Esophagus squamous epithelium (tissue), 5 donors: ENCODE data around the gene VGLL3. TPM values are rescaled to one million over a fixed set of nuclear protein-coding genes. Genes with fewer than 3 reads are reported as not detected.
A peak's percentile ranks its signal among the peaks of the same experiment; 100 is the strongest.

Experiments used
- DNase-seq: peaks from one replicate; lab custom pipeline; 2025; lab: John Stamatoyannopoulos, UW
- H3K27ac ChIP-seq, 4 donors: fragments of 200-600 bp; sonication (generic); one replicate each; pipeline ENCODE4 v1.5.1; 2016 to 2019; ENCODE audit warnings: mild to moderate bottlenecking in 1 of 4
- H3K27me3 ChIP-seq, 4 donors: fragments of 200-600 bp; sonication (generic); 1 replicate in 3 of 4; 2 replicates in 1 of 4; pipeline versions ENCODE4 v1.5.1 to v1.6.0; 2017 to 2021; ENCODE audit warnings: antibody characterized with exemption in 1 of 4
- H3K36me3 ChIP-seq, 3 donors: fragments of 200-600 bp; sonication (generic); one replicate each; pipeline ENCODE4 v1.5.1; 2016 to 2019
- H3K4me1 ChIP-seq, 3 donors: fragments of 200-600 bp; sonication (generic); one replicate each; pipeline ENCODE4 v1.5.1; 2017 to 2019
- H3K4me3 ChIP-seq, 4 donors: fragments of 200-600 bp; sonication (generic); 1 replicate in 3 of 4; 2 replicates in 1 of 4; pipeline ENCODE4 v1.5.1; 2016 to 2019; ENCODE audit warnings: mild to moderate bottlenecking in 2 of 4, moderate library complexity in 1 of 4
- H3K9me3 ChIP-seq, 3 donors: fragments of 200-600 bp; sonication (generic); one replicate each; pipeline ENCODE4 v1.5.1; 2016 to 2019
- CTCF ChIP-seq, 6 experiments: fragments of 450-650 bp in 4 of 6; fragments of 200-600 bp in 2 of 6; sonication (generic) in 2 of 6; IDR thresholded peaks; one replicate each; pipeline ENCODE4 v1.5.1; 2016 to 2019; ENCODE audit warnings: antibody characterized with exemption in 6 of 6, mild to moderate bottlenecking in 4 of 6, moderate library complexity in 4 of 6
- POLR2A ChIP-seq, 4 donors: fragments of 450-650 bp; IDR thresholded peaks; one replicate each; pipeline ENCODE4 v1.6.1; 2017; ENCODE audit warnings: antibody characterized with exemption in 4 of 4, mild to moderate bottlenecking in 4 of 4, moderate library complexity in 3 of 4
- WGBS, 2 donors: methylation state at CpG; one replicate each; pipeline ENCODE4 v1.1.5; 2018; 5-methylcytosine and 5-hydroxymethylcytosine counted together
- intact Hi-C: fragments of 100-400 bp; cut with DNase I; formaldehyde crosslinking; loops from one replicate; pipeline ENCODE4 v1.15.0; 2022
- total RNA-seq, 4 donors: library from RNA; depleted of rRNA; stranded (reverse); fragments of >200 nt; gene quantifications; one replicate each; pipeline ENCODE4 v1.1.0, GENCODE V29; 2016
- donor health status: DM: yes; HTN: yes; CAD: no.

The VGLL3 gene
- total RNA-seq, 4 donors from 2014 or later, result 0.30 to 19.8 (median 4.1) TPM

DNA sequence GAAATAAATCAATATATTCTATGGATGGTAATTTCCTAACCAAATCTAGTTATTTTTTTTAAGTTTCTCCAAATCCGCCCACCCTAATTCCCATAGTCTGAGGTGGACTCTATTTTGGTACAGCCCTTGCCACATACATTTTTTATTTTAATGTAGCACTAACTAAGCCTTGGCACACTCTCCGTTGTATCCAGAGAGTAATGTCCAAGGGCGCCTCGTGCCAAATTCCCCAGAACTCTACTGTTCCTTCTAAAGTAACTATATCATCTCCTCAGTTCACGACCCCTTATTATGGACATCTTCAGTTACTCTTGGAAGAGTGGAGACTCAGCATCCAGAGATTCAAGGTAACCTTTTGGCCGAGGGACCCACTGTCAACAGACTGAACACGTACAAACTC lies 1.3 kb downstream of the VGLL3 start:
- H3K9me3 ChIP-seq, result no peaks in the 10 kb centered on the region
- H3K27ac ChIP-seq, result peak overlapping the region in 3 of 4 donors; percentile 79 to 91 (median 90)
- H3K36me3 ChIP-seq, result no peaks in the 10 kb centered on the region
- DNase-seq, result no peak
- H3K4me1 ChIP-seq, result peaks cover 0 to 31% (median 5%) of the 10 kb centered on the region in 3 donors
- TF ChIP-seq CTCF (IDR thresholded peaks at IDR 0.05) (no peak), POLR2A (IDR thresholded peaks at IDR 0.05) (no peak)
- WGBS, 2 donors, result 45 to 62% methylated on average over 7 of the region's 7 CpGs
- H3K27me3 ChIP-seq, result peaks cover 0 to 18% (median 0%) of the 10 kb centered on the region in 4 donors
- intact Hi-C loops, result no loop called here
- H3K4me3 ChIP-seq, result peak overlapping the region; percentile 48 to 79 (median 63)

GRCh38 chr3:86989006-86989405 lies 1.9 kb downstream of the VGLL3 start:
- Histone ChIP-seq H3K4me1 (peaks cover 0 to 31% (median 5%) of the 10 kb centered on the region in 3 donors), H3K36me3 (no peaks in the 10 kb centered on the region), H3K27ac (peak overlapping the region; percentile 7 to 91 (median 84)), H3K27me3 (peaks cover 0 to 18% (median 0%) of the 10 kb centered on the region in 4 donors), H3K4me3 (peak overlapping the region in 3 of 4 donors; percentile 58 to 79 (median 68)), H3K9me3 (no peaks in the 10 kb centered on the region)
- TF ChIP-seq CTCF (IDR thresholded peaks at IDR 0.05) (no peak), POLR2A (IDR thresholded peaks at IDR 0.05) (no peak)
- DNase-seq, result no peak
- WGBS, 2 donors, result 36 to 43% methylated on average over 1 of the region's 1 CpG
- intact Hi-C loops, result no loop called here

DNA sequence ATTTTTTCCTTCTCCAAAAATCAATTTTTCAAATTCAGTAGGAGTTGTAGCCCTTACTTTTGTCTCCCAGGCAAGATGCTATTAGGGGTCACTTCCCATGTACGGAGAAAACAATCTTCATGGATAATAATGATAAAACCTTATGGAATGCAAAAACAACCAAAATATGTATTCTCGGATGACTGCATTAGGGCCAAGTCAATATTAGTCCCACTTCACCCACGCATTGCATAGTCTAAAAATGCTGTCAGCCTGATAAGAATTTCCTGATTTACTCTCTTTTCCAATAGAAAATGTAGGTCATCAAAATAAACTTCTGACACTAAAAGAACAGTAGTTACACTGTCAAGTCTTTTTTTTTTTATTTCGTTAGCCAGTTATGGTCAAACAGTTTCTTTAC lies 2.7 kb downstream of the VGLL3 start:
- Histone ChIP-seq H3K9me3 (no peaks in the 10 kb centered on the region), H3K36me3 (no peaks in the 10 kb centered on the region), H3K27me3 (peaks cover 0 to 18% (median 0%) of the 10 kb centered on the region in 4 donors), H3K4me3 (peak overlapping the region in 1 of 4 donors; percentile 37), H3K27ac (peak overlapping the region in 2 of 4 donors; percentile 68 to 73), H3K4me1 (peaks cover 5 to 35% (median 6%) of the 10 kb centered on the region in 3 donors)
- 38 to 82% methylated on average over 4 of the region's 4 CpGs for WGBS, 2 donors
- intact Hi-C loops, result no loop called here
- TF ChIP-seq POLR2A (IDR thresholded peaks at IDR 0.05) (no peak), CTCF (IDR thresholded peaks at IDR 0.05) (no peak)
- DNase-seq, result no peak

DNA sequence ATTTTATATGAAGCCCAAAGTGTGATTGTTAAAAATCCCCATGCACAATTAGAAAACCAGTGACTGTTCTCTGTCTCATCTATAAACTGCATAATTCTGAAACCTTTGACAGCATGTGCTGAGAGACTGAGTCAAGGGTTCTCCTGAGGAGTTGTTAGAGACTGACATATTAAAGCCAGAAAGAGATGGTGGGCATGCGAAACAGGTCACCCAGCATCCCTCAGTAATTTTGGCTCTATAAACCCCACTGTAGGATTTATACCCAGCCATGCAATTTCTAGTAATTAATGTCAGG lies 3.6 kb downstream of the VGLL3 start:
- Histone ChIP-seq H3K36me3 (no peaks in the 10 kb centered on the region), H3K27ac (peak overlapping the region in 3 of 4 donors; percentile 28 to 73 (median 68)), H3K4me1 (peaks cover 5 to 37% (median 7%) of the 10 kb centered on the region in 3 donors), H3K9me3 (no peaks in the 10 kb centered on the region), H3K27me3 (peaks cover 0 to 18% (median 0%) of the 10 kb centered on the region in 4 donors), H3K4me3 (peak overlapping the region in 2 of 4 donors; percentile 8 to 37)
- 69 to 100% methylated on average over 1 of the region's 1 CpG for WGBS, 2 donors
- TF ChIP-seq CTCF (IDR thresholded peaks at IDR 0.05), result no peak
- no peak for TF ChIP-seq POLR2A (IDR thresholded peaks at IDR 0.05)
- DNase-seq, result no peak
- intact Hi-C loops, result no loop called here

- H3K27me3 ChIP-seq, result peaks cover 0 to 18% (median 0%) of the 10 kb centered on the region in 4 donors
- peak overlapping the region in 2 of 4 donors; percentile 8 to 37 for H3K4me3 ChIP-seq
- TF ChIP-seq CTCF (IDR thresholded peaks at IDR 0.05) (no peak), POLR2A (IDR thresholded peaks at IDR 0.05) (no peak)
- peaks cover 2 to 33% (median 7%) of the 10 kb centered on the region in 3 donors for H3K4me1 ChIP-seq
- H3K36me3 ChIP-seq, result no peaks in the 10 kb centered on the region
- H3K9me3 ChIP-seq, result no peaks in the 10 kb centered on the region
- intact Hi-C loops, result no loop called here
- peak overlapping the region in 3 of 4 donors; percentile 28 to 73 (median 68) for H3K27ac ChIP-seq
- 37 to 45% methylated on average over 6 of the region's 6 CpGs for WGBS, 2 donors
- no peak for DNase-seq
Measured at GRCh38 chr3:86986671-86987420, 4.1 kb downstream of the VGLL3 start.
